Right lobe of liver (tissue), 4 donors: Measurements from ENCODE around the gene RMND1.

Experiments
- POLR2A ChIP-seq: fragments of 450-650 bp; IDR thresholded peaks from one replicate; pipeline ENCODE4 v1.6.1; 2017; ENCODE audit warnings: antibody characterized with exemption, mild to moderate bottlenecking
- TF ChIP-seq, protein P1 (sequence below), 4 donors: fragments of 200-600 bp in 3 of 4; fragments of 450-650 bp in 1 of 4; IDR thresholded peaks; one replicate each; pipeline versions ENCODE4 v1.5.1 to v1.8.0; 2016 to 2022; ENCODE audit warnings: antibody characterized with exemption in 4 of 4, mild to moderate bottlenecking in 2 of 4
- donor health status: DM: no; HTN: no; CAD: no.
- donor health status: DM: no; HTN: no; CAD: no.
- donor health status: DM: no; HTN: yes; CAD: no.

DNA sequence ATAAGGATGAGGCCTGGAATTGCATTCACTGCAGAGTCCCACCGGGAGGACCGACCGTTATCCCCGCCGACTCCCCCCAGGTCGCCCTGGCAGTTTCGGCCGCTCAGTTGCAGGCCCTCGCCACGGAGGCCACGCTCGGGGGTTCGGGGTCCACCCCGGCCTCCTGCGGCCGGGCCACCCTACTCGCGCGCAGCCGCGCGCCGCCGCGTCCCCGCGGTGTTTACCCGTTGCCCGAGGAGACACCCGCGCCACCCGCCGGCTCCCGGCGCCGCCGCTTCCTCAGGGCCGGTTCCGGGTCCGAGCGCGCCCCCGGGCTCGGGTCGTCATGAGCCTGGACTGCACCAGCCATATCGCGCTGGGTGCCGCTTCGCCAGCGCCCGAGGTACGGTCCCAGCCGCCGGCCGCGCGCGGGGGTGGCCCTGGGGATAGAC is 41.9 kb upstream of the RMND1 start, which contains the start of gene CCDC170:
- TF ChIP-seq, protein P1, sequence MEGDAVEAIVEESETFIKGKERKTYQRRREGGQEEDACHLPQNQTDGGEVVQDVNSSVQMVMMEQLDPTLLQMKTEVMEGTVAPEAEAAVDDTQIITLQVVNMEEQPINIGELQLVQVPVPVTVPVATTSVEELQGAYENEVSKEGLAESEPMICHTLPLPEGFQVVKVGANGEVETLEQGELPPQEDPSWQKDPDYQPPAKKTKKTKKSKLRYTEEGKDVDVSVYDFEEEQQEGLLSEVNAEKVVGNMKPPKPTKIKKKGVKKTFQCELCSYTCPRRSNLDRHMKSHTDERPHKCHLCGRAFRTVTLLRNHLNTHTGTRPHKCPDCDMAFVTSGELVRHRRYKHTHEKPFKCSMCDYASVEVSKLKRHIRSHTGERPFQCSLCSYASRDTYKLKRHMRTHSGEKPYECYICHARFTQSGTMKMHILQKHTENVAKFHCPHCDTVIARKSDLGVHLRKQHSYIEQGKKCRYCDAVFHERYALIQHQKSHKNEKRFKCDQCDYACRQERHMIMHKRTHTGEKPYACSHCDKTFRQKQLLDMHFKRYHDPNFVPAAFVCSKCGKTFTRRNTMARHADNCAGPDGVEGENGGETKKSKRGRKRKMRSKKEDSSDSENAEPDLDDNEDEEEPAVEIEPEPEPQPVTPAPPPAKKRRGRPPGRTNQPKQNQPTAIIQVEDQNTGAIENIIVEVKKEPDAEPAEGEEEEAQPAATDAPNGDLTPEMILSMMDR (IDR thresholded peaks at IDR 0.05): no peak
- no peak for TF ChIP-seq POLR2A
